ENCODE measurements around the gene TCF20. TPM values are rescaled to one million over a fixed set of nuclear protein-coding genes. Genes with fewer than 3 reads are reported as not detected.

The TCF20 gene
- total RNA-seq, 2 experiments from 2014 or later = 61.6 to 64.1 TPM

GRCh38 chr22:42261296-42261695, 9.2 kb downstream of the TCF20 start:
- Mint-ChIP-seq H3K27me3 (no peaks in the 10 kb centered on the region), H3K4me1 (ENCODE audit: low read depth) (peaks cover 100% of the 10 kb centered on the region), H3K4me3 (no peak overlapping the region), H3K27ac (peak overlapping the region; percentile 29), H3K36me3 (ENCODE audit: low read depth) (no peaks in the 10 kb centered on the region), H3K9me3 (no peaks in the 10 kb centered on the region)
- Histone ChIP-seq H3K4me3 (ENCODE audit: low read length) (no peak overlapping the region), H3K36me3 (ENCODE audit: insufficient read depth, low read length) (no peaks in the 10 kb centered on the region), H3K9me3 (ENCODE audit: control insufficient read depth in 1 of 2, insufficient read depth in 1 of 2, low read length in 2 of 2) (no peaks in the 10 kb centered on the region), H3K27ac (ENCODE audit: low read depth in 1 of 2, low read length in 2 of 2) (no peak overlapping the region), H3K4me1 (ENCODE audit: insufficient read depth, low read length) (peaks cover 62% of the 10 kb centered on the region), H3K27me3 (ENCODE audit: control insufficient read depth in 1 of 2, insufficient read depth in 2 of 2, low read length in 2 of 2) (no peaks in the 10 kb centered on the region)
- ATAC-seq (ENCODE audit: poor library complexity) (no peak), DNase-seq (no peak)
- ChIA-PET CTCF (no interaction called here), POLR2A (no interaction called here)
- intact Hi-C loops (cut with DNase I, micrococcal nuclease) = no loop called here
- no peak for TF ChIP-seq CTCF (IDR thresholded peaks at IDR 0.05)

GRCh38 chr22:42258126-42258525, 12.3 kb downstream of the TCF20 start:
- Histone ChIP-seq H3K27ac (ENCODE audit: low read depth in 1 of 2, low read length in 2 of 2) (no peak overlapping the region), H3K4me3 (ENCODE audit: low read length) (no peak overlapping the region), H3K27me3 (ENCODE audit: control insufficient read depth in 1 of 2, insufficient read depth in 2 of 2, low read length in 2 of 2) (no peaks in the 10 kb centered on the region), H3K9me3 (ENCODE audit: control insufficient read depth in 1 of 2, insufficient read depth in 1 of 2, low read length in 2 of 2) (no peaks in the 10 kb centered on the region), H3K36me3 (ENCODE audit: insufficient read depth, low read length) (no peaks in the 10 kb centered on the region), H3K4me1 (ENCODE audit: insufficient read depth, low read length) (peaks cover 50% of the 10 kb centered on the region)
- ATAC-seq (ENCODE audit: poor library complexity) = no peak
- Mint-ChIP-seq H3K36me3 (ENCODE audit: low read depth) (peaks cover 11% of the 10 kb centered on the region), H3K4me3 (no peak overlapping the region), H3K27me3 (no peaks in the 10 kb centered on the region), H3K9me3 (no peaks in the 10 kb centered on the region), H3K27ac (peak overlapping the region; percentile 16), H3K4me1 (ENCODE audit: low read depth) (peaks cover 86% of the 10 kb centered on the region)
- no peak for TF ChIP-seq CTCF (IDR thresholded peaks at IDR 0.05)
- ChIA-PET CTCF (no interaction called here), POLR2A (interaction anchor here (0.6 to 1.2 kb wide), 2 partner anchors 27 to 154 kb away, joined by 3 read pairs; no protein-coding TSS in a partner anchor)
- no peak for DNase-seq
- intact Hi-C loops (cut with DNase I, micrococcal nuclease) = loop anchor here in 1 of 2 experiments (10.0 kb wide), 1 partner anchor 53 kb away; no protein-coding TSS in a partner anchor

- Mint-ChIP-seq H3K27me3 (no peaks in the 10 kb centered on the region), H3K36me3 (ENCODE audit: low read depth) (peaks cover 11% of the 10 kb centered on the region), H3K9me3 (no peaks in the 10 kb centered on the region), H3K4me3 (no peak overlapping the region), H3K27ac (peak overlapping the region; percentile 16), H3K4me1 (ENCODE audit: low read depth) (peaks cover 81% of the 10 kb centered on the region)
- ChIA-PET CTCF (no interaction called here), POLR2A (interaction anchor here (0.6 to 1.2 kb wide), 2 partner anchors 28 to 153 kb away, joined by 3 read pairs; no protein-coding TSS in a partner anchor)
- H3K27ac ChIP-seq (ENCODE audit: low read depth in 1 of 2, low read length in 2 of 2) = no peak overlapping the region
- TF ChIP-seq CTCF (IDR thresholded peaks at IDR 0.05) = no peak
- H3K9me3 ChIP-seq (ENCODE audit: control insufficient read depth in 1 of 2, insufficient read depth in 1 of 2, low read length in 2 of 2) = no peaks in the 10 kb centered on the region
- no peaks in the 10 kb centered on the region for H3K27me3 ChIP-seq (ENCODE audit: control insufficient read depth in 1 of 2, insufficient read depth in 2 of 2, low read length in 2 of 2)
- ATAC-seq (ENCODE audit: poor library complexity) (no peak), DNase-seq (no peak)
- no peaks in the 10 kb centered on the region for H3K36me3 ChIP-seq (ENCODE audit: insufficient read depth, low read length)
- intact Hi-C loops (cut with DNase I, micrococcal nuclease) = loop anchor here in 1 of 2 experiments (10.0 kb wide), 1 partner anchor 53 kb away; no protein-coding TSS in a partner anchor
- H3K4me3 ChIP-seq (ENCODE audit: low read length) = no peak overlapping the region
- peaks cover 43% of the 10 kb centered on the region for H3K4me1 ChIP-seq (ENCODE audit: insufficient read depth, low read length)
Observed at GRCh38 chr22:42257386-42257785, 13.1 kb downstream of the TCF20 start.
